GM19351 (cell line): ENCODE measurements around the gene THSD7A.
A peak's percentile ranks its signal among the peaks of the same experiment; 100 is the strongest.

Source experiments
- ATAC-seq: cut with Tn5 transposase; IDR thresholded peaks from one replicate; pipeline ENCODE4 v1.9.1; 2021; ENCODE audit warnings: mild to moderate bottlenecking, moderate library complexity; ENCODE audit not compliant: unreplicated experiment

The THSD7A gene

GRCh38 chr7:11592699-11593098 is 239.3 kb downstream of the THSD7A start:
- ATAC-seq: no peak

GRCh38 chr7:11591943-11592342 is 240.1 kb downstream of the THSD7A start:
- ATAC-seq: no peak

- ATAC-seq: no peak
Observed at GRCh38 chr7:11591055-11591633, 240.9 kb downstream of the THSD7A start.

DNA sequence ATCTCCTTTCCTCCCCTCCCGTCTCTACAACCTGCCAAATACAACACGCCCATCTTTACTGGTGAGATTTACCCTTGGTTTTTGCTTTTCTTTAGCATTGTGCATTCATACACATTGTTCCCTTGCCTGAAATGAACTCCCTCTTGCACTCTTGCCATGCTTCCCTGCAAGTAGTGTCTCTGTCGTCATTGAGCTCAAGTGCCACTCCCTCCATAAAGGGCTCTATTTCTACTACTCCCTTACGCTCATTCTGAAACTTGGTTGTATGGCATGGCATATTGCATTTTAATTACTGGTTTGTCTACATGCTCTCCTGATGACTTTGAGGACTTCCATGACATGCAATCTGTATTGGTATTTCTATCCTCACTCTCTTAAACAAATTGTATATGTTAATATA is 242.7 kb downstream of the THSD7A start:
- no peak for ATAC-seq

DNA sequence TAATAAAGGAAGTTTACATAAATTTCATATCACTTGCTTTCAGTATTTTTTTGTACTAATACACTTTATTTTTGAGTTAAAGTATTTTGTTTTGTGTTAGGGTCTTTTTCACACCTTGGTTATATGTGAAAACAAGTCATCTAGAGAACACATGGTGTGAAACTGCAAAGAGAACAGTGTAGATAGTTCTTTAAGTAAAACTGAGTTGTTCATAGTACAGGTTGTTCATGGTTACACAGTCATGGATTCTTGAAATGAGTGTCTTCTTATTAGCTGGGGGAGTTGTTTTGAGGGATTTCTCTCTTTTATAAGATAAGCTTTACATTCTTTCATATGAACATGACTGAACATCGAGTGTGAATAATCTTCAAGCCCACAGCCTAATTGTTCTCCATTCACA is 244.2 kb downstream of the THSD7A start:
- peak; percentile 52 for ATAC-seq

DNA sequence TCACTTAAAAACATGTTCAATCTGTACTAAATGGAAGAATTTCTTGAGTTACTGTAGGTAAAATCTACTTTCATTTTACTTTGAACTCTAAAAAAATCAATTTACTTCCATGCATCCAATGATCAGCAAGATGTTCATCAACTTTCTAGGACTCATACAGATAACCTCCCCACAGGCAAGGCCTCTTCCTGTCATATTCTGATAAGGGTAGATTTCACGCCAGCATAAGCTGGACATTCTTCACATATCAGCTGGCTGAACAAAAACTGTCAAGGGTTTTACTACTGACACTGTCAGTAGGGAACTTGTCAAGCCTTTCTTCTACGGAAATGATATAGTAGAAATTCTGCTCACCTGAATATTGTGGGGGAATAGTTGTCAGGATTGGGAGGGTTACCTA is 244.9 kb downstream of the THSD7A start:
- ATAC-seq: no peak

GRCh38 chr7:11584406-11585031 is 247.5 kb downstream of the THSD7A start:
- ATAC-seq: no peak

GRCh38 chr7:11579141-11579540 is 252.9 kb downstream of the THSD7A start:
- no peak for ATAC-seq

DNA sequence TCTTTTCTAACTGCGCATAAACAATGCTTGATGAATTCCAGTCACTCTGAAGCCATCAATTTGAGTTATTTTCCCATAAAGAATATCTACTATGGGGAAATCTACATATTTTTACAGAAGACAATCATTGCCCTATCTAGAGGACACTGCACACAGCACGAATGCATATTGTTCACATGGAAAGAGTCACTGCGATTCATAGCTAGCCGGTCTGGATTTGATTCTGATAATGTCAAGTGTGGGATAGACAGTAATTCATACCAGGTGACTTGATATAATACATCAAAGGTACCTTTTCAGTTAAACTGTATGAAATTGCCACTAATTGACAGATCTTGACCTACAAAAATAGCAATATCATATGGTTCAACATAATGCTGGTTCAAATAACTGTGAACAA is 255.7 kb downstream of the THSD7A start:
- no peak for ATAC-seq

DNA sequence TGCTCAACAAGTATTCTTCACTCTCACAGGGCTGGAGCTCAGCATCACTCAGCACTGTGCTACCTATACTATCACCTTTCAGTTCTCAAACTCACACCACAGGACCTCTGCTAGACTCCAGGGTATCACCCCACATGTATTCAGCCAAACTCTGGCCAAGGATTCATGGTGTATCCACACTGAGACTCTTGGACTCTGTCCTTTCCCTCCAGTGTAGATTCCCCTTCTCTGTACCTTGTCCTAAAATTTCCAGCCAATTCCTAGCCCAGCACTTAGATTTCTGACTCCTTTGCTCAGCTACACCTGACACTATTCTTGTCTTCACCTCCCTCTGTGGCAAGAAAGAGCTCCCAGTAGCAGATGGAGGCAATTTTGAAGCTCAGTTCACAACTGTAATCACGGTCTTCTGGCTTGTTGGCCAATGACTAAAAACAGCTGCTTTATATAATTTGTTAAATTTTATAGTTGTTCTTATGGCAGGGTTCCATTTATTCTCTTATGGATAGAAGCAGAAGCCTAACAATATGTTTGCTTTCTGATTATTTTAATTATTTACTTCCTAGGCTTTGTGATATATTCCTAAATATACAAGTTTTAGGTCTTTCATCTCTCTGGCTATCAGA is 258.8 kb downstream of the THSD7A start:
- ATAC-seq: no peak

- ATAC-seq: no peak
Observed at GRCh38 chr7:11570922-11571550, 261.0 kb downstream of the THSD7A start.

DNA sequence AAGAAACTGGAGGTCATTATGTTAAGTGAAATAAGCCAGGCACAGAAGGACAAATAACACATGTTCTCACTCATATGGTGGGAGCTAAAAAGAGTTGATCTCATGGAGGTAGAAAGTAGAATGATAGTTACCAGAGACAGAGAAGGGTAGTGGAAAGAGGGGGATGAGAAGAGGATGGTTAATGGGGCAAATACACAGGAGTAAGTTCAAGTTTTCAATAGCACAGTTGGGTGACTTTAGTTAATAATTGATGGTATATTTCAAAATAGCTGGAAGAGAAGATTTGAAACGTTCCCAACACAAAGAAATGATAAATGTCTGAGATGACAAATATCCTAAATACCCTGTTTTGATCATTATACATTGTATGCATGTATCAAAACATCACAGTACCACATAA is 261.8 kb downstream of the THSD7A start:
- ATAC-seq: no peak

DNA sequence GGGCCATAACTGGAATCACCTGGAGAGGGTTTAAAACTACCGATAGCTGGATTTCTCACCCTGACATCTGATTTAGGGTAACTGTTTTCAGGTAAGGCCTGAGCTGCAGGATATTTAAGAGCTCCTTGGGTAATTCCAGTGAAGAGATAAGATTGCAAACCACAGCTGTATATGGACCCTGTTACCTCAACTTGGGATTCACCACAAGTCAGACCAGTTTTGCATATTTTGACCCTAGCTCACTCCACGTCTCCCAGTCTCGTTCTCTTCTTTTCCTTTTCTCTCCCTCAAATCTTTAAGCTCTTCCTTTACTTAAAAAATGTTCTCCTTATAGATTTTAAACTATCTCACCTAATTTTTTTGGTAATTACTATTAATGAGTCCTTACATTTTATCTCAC is 264.4 kb downstream of the THSD7A start:
- no peak for ATAC-seq

DNA sequence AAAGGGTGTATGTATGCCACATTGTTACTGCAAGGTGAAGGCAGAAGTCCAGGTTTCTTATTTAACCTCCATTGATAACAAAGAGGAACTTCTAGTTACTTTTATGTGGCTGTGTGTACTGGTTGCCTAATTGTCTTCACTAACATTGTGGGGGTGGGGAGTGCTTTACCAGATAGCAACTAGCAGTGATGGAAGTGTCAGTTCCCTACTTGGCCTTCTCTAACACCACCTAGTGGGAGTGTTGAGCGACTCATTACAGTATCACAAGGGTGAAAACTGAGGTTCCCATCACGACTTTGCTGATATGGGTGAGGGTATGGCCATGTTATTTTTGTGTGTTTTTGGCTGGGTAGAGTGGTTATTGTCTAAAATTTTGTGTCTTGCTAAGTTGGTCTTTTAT is 274.4 kb downstream of the THSD7A start:
- ATAC-seq: peak; percentile 99

DNA sequence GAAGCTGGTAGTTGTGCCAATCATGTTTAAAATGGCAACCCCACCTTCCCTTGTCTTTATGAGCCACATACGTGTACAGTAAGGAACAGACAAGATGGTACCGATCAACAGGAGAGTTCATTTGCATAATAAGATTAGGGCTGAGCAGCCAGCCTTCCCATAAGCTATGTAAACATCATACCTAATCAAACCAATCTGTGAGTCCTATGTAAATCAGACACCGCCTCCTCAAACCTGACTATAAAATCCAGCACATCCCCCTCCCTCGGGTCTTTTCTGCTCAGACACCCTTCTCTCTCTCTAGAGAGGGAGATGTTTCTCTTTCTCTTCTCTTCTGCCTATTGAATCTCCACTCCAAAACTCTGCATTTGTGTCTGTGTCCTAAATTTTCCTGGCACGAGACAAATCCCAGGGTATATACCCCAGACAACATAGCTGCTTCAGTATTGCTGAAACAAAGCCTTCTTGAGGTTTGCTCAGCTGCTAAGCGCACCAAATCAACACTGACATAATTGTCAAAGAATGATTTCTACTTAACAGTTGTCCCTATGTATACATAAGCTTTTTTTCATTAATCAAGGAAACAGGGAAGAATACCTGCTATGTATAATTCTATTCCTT is 279.2 kb downstream of the THSD7A start:
- no peak for ATAC-seq

GRCh38 chr7:11551470-11551869 is 280.5 kb downstream of the THSD7A start:
- ATAC-seq: no peak

DNA sequence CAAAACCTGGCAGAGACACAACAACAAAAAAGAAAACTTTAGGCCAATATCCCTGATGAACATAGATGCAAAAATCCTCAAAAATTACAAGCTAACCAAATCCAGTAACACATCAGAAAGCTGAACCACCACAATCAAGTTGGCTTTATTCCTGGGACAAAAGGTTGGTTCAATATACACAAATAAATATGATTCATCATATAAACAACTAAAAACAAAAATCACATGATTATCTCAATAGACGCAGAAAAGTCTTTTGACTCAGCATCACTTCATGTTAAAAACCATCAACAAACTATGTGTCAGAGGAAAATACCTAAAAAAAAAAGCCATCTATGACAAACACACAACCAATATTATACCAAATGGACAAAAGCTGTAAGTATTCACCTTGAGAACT is 283.5 kb downstream of the THSD7A start:
- ATAC-seq: no peak

GRCh38 chr7:11541330-11541729 is 290.7 kb downstream of the THSD7A start:
- no peak for ATAC-seq

DNA sequence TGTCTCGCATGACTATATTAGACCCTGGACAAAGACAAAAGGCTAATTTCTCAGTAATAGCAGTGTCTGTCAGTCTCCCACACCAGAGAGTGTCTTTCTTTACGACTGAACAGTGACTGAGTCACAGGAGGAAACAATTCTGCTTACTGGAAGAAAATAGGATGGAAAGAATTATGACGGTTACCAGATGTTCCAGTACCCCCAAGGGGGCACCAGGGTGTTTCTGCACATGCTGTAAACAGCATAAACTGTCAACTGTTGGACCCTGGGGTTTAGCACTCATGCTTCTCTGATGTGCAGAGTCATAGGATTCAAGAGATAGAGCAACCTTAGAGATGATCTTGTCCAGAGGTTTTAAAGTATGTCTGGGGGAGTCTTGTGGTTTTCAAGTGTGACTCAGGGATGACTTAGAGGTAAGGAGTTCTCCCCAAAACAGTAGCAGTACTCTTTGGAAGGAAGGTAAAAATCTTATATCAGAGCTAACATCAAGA is 291.7 kb downstream of the THSD7A start:
- peak; percentile 25 for ATAC-seq

- peak; percentile 70 for ATAC-seq
Observed at GRCh38 chr7:11539853-11540252, 292.1 kb downstream of the THSD7A start.

DNA sequence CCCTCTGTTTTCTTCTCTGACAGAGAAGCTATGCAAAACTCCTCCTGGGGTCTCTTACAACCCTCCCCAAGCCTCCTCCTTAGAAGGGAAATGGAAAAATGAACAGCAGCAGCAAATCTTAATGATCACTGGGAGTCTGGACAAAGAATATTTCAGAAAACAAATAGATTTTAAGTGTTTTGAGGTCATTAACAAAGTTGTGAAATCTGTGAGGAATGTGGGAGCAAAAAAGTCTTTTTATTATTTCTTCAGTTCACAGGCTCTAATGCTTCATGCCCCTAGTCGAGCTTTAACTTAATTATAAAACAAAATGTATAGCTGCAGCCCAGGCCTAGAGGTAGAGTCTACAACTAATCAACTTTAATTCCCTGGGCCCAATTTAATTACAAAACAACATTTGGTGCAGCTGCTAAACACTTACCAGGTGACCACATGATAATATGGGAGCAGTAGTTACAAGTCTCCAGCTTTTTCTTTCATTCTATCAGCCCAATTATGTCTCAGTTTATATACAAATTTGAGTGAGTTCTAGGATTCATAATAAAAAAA is 293.2 kb downstream of the THSD7A start:
- ATAC-seq: no peak
